GM21529 (cell line): ENCODE measurements around the gene CCDC179.

ENCODE experiments used
- ATAC-seq: cut with Tn5 transposase; IDR thresholded peaks from one replicate; pipeline ENCODE4 v1.9.1; 2021; ENCODE audit not compliant: unreplicated experiment

Gene CCDC179

GRCh38 chr11:22808571-22809197 is 51.6 kb downstream of the CCDC179 start:
- peak; percentile 37 for ATAC-seq

GRCh38 chr11:22807855-22808570 is 52.3 kb downstream of the CCDC179 start:
- peak; percentile 98 for ATAC-seq

- ATAC-seq = no peak
These were observed 52.9 kb downstream of the CCDC179 start for GRCh38 chr11:22807391-22807790.

GRCh38 chr11:22802861-22803260 is 57.4 kb downstream of the CCDC179 start:
- no peak for ATAC-seq

GRCh38 chr11:22800482-22800881 is 59.8 kb downstream of the CCDC179 start:
- ATAC-seq = no peak

- no peak for ATAC-seq
These were observed 61.4 kb downstream of the CCDC179 start for GRCh38 chr11:22798901-22799300.

GRCh38 chr11:22797047-22797446 is 63.2 kb downstream of the CCDC179 start:
- no peak for ATAC-seq
